ENCODE data around the gene MTMR12. TPM values are rescaled to one million over a fixed set of nuclear protein-coding genes. Genes with fewer than 3 reads are reported as not detected.

The MTMR12 gene
- total RNA-seq, 2 experiments from 2014 or later: 33.6 to 71.9 TPM

DNA sequence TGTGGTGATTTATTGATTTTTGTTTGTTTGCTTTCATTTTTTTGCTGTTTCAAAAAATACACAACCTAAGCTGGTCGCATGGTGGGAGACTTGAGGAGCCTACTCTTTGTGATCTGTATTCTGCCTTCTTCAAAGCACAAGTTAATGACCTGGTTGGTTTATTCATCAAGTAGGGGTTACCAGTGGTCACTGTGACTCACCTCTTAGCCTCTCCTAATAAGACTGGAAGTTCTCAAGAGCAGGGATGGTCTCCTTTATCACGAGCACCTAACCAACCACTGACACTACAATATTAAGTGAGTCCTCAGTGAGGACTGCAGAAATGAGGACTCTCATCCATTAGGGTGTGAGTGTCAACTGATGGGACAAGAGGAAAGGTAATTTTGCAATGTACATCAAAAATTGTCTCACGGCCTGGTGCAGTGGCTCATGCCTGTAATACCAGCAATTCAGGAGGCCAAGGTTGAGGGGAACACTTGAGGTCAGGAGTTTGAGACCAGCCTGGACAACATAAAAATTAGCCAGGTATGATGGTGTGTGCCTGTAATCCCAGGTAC, 13.6 kb upstream of the MTMR12 start:
- Histone ChIP-seq H3K9me2 (ENCODE audit: insufficient read depth, low read length) (no peaks in the 10 kb centered on the region), H4K20me1 (ENCODE audit: insufficient read depth, low read length) (no peaks in the 10 kb centered on the region), H3K4me2 (ENCODE audit: low read length) (no peak overlapping the region), H3K9me3 (ENCODE audit: low read length) (peaks cover 16% of the 10 kb centered on the region; the same call in 1 of the 2 replicates), H3K79me2 (ENCODE audit: insufficient read depth, low read depth, low read length) (no peaks in the 10 kb centered on the region), H3K4me1 (ENCODE audit: insufficient read depth, low read length, poor library complexity, severe bottlenecking) (peaks cover 3% of the 10 kb centered on the region), H2AFZ (ENCODE audit: low read length) (no peak overlapping the region), H3K36me3 (ENCODE audit: insufficient read depth, low read length) (no peaks in the 10 kb centered on the region), H3K27ac (ENCODE audit: low read depth, low read length, poor library complexity, severe bottlenecking) (no peak overlapping the region), H3K4me3 (ENCODE audit: low read depth, low read length, poor library complexity, severe bottlenecking) (no peak overlapping the region)
- CTCF ChIA-PET (ENCODE audit: unreplicated experiment): no interaction called here
- TF ChIP-seq EZH2phosphoT487 (IDR thresholded peaks at IDR 0.05; ENCODE audit: borderline replicate concordance, low read depth, low read length): no peak
- TF ChIP-seq, protein P1, sequence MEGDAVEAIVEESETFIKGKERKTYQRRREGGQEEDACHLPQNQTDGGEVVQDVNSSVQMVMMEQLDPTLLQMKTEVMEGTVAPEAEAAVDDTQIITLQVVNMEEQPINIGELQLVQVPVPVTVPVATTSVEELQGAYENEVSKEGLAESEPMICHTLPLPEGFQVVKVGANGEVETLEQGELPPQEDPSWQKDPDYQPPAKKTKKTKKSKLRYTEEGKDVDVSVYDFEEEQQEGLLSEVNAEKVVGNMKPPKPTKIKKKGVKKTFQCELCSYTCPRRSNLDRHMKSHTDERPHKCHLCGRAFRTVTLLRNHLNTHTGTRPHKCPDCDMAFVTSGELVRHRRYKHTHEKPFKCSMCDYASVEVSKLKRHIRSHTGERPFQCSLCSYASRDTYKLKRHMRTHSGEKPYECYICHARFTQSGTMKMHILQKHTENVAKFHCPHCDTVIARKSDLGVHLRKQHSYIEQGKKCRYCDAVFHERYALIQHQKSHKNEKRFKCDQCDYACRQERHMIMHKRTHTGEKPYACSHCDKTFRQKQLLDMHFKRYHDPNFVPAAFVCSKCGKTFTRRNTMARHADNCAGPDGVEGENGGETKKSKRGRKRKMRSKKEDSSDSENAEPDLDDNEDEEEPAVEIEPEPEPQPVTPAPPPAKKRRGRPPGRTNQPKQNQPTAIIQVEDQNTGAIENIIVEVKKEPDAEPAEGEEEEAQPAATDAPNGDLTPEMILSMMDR (conservative IDR thresholded peaks at IDR 0.05; ENCODE audit: low read length): no peak
- BruUV-seq (replicated peaks): no TSS peak
- intact Hi-C loops (cut with micrococcal nuclease; ENCODE audit: unreplicated experiment): loop anchor here (5.0 to 10.0 kb wide), 2 partner anchors 221 to 261 kb away; partner anchors contain the start of gene SUB1
- DNase-seq (ENCODE audit: low spot score): no peak
- POLR2A ChIA-PET: no interaction called here

DNA sequence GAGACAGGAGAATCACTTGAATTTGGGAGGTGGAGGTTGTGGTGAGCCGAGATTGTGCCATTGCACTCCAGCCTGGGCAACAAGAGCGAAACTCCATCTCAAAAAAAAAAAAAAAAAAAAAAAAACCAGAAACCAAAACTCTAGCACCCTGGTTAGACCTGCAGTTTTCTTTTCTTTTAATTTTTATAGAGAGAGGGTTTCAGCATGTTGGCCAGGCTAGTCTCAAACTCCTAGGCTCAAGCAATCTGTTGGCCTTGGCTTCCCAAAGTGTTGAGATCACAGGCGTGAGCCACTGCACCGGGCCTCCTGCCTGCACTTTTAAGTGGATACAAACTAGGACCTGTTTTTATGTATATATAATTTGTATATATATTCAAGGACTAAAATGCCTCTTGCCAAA, 12.9 kb upstream of the MTMR12 start:
- BruUV-seq (replicated peaks): no TSS peak
- POLR2A ChIA-PET: interaction anchor here (1.1 kb wide), 1 partner anchor 21 kb away, joined by 8 read pairs; no protein-coding TSS in a partner anchor
- peaks cover 3% of the 10 kb centered on the region for H3K4me1 ChIP-seq (ENCODE audit: insufficient read depth, low read length, poor library complexity, severe bottlenecking)
- intact Hi-C loops (cut with micrococcal nuclease; ENCODE audit: unreplicated experiment): loop anchor here (5.0 to 10.0 kb wide), 2 partner anchors 221 to 262 kb away; partner anchors contain the start of gene SUB1
- no peak overlapping the region for H3K27ac ChIP-seq (ENCODE audit: low read depth, low read length, poor library complexity, severe bottlenecking)
- no peak overlapping the region for H3K4me2 ChIP-seq (ENCODE audit: low read length)
- H4K20me1 ChIP-seq (ENCODE audit: insufficient read depth, low read length): no peaks in the 10 kb centered on the region
- no peak for DNase-seq (ENCODE audit: low spot score)
- no peaks in the 10 kb centered on the region for H3K36me3 ChIP-seq (ENCODE audit: insufficient read depth, low read length)
- peaks cover 17% of the 10 kb centered on the region for H3K9me3 ChIP-seq (ENCODE audit: low read length)
- no peak overlapping the region for H3K4me3 ChIP-seq (ENCODE audit: low read depth, low read length, poor library complexity, severe bottlenecking)
- CTCF ChIA-PET (ENCODE audit: unreplicated experiment): no interaction called here
- no peak overlapping the region for H2AFZ ChIP-seq (ENCODE audit: low read length)
- TF ChIP-seq EZH2phosphoT487 (IDR thresholded peaks at IDR 0.05; ENCODE audit: borderline replicate concordance, low read depth, low read length): no peak
- TF ChIP-seq, protein P1 (conservative IDR thresholded peaks at IDR 0.05; ENCODE audit: low read length): no peak
- H3K79me2 ChIP-seq (ENCODE audit: insufficient read depth, low read depth, low read length): no peaks in the 10 kb centered on the region
- no peaks in the 10 kb centered on the region for H3K9me2 ChIP-seq (ENCODE audit: insufficient read depth, low read length)

GRCh38 chr5:32325062-32325461, 12.3 kb upstream of the MTMR12 start:
- DNase-seq (ENCODE audit: low spot score): peak; percentile 26
- Histone ChIP-seq H3K9me3 (ENCODE audit: low read length) (peaks cover 17% of the 10 kb centered on the region), H3K9me2 (ENCODE audit: insufficient read depth, low read length) (no peaks in the 10 kb centered on the region), H4K20me1 (ENCODE audit: insufficient read depth, low read length) (no peaks in the 10 kb centered on the region), H2AFZ (ENCODE audit: low read length) (no peak overlapping the region), H3K4me2 (ENCODE audit: low read length) (no peak overlapping the region), H3K36me3 (ENCODE audit: insufficient read depth, low read length) (no peaks in the 10 kb centered on the region), H3K4me3 (ENCODE audit: low read depth, low read length, poor library complexity, severe bottlenecking) (no peak overlapping the region), H3K4me1 (ENCODE audit: insufficient read depth, low read length, poor library complexity, severe bottlenecking) (peaks cover 3% of the 10 kb centered on the region), H3K79me2 (ENCODE audit: insufficient read depth, low read depth, low read length) (no peaks in the 10 kb centered on the region), H3K27ac (ENCODE audit: low read depth, low read length, poor library complexity, severe bottlenecking) (no peak overlapping the region)
- no TSS peak for BruUV-seq (replicated peaks)
- TF ChIP-seq EZH2phosphoT487 (IDR thresholded peaks at IDR 0.05; ENCODE audit: borderline replicate concordance, low read depth, low read length): no peak
- TF ChIP-seq, protein P1 (conservative IDR thresholded peaks at IDR 0.05; ENCODE audit: low read length): no peak
- intact Hi-C loops (cut with micrococcal nuclease; ENCODE audit: unreplicated experiment): loop anchor here (5.0 to 10.0 kb wide), 2 partner anchors 220 to 262 kb away; partner anchors contain the start of gene SUB1
- CTCF ChIA-PET (ENCODE audit: unreplicated experiment): no interaction called here
- POLR2A ChIA-PET: interaction anchor here (1.1 to 1.5 kb wide), 2 partner anchors 14 to 22 kb away, joined by 4 to 8 read pairs; no protein-coding TSS in a partner anchor
